PC-9 (cell line): Measurements from ENCODE around the gene SCP2.

Source experiments
- CTCF ChIP-seq: fragments of 200-600 bp; sonication (generic); conservative IDR thresholded peaks from 2 replicates; pipeline ENCODE4 v1.6.1; 2017; ENCODE audit warnings: mixed run types, antibody characterized with exemption, mild to moderate bottlenecking, moderate library complexity
- EZH2 ChIP-seq: fragments of 200-600 bp; sonication (generic); IDR thresholded peaks from 2 replicates; pipeline ENCODE4 v1.8.0; 2017; ENCODE audit warnings: antibody characterized with exemption, low read depth

DNA sequence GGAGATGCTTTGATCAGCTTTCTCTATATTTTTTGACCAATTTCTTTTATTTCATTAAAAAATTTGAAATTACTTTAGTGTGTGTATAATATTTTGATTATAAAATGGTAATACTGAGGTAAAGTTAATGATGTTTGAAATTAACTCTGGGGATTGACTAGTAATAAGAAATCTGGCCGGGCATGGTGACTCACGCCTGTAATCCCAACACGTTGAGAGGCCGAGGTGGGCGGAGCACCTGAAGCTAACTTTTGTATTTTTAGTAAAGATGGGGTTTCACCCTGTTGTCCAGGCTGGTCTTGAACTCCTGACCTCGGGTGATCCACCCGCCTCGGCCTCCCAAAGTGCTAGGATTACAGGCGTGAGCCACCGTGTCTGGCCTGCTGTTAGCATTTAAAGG lies 17.5 kb downstream of the SCP2 start:
- TF ChIP-seq CTCF: no peak
- no peak for TF ChIP-seq EZH2
